Measurements from ENCODE around the gene SOX6. TPM values are rescaled to one million over a fixed set of nuclear protein-coding genes. Genes with fewer than 3 reads are reported as not detected.

SOX6 gene
- total and polyA plus RNA-seq, 2 of the 13 experiments (the other 11 are each of a cell fraction or from before 2014, with no cell fraction given): 2.6 to 11.2 TPM

DNA sequence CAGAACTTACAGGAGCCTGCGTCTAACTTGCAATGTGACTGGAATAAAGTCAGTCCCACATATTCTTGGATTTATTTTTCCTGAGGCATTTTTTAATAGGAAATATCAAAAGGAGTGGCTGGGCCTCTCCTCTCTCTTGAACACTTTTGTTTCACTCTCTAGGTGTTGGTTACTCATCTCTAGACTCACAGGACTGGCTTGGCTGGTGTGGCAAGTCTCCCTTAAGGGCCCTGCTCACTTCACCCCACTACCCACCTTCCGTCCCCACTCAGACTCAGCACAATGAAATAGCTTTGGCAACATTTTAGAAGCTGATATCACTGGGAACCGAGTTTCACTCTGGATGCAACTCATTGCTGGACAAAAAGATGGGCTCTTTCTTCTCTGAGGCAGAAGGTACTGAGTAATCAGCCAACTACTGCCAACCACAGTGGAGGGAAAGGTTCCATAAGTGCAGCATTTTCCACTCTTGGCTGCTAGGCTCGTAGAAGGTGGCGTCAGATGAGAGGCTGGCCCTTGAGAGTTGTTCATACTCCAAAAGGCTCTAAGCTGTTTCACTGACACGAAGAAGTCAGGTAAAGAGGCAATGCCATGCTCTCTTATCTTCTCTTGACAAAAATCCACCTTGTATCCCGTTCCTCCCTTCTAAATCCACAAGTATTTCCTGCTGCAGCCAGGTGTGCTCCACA is 390.6 kb downstream of the SOX6 start (continued):
- TF ChIP-seq KIAA2018 (CRISPR knock-in tag; IDR thresholded peaks at IDR 0.05; ENCODE audit: borderline replicate concordance) (no peak), LCORL (IDR thresholded peaks at IDR 0.05) (no peak), LCORL (CRISPR knock-in tag; IDR thresholded peaks at IDR 0.05) (no peak), NCOR1 (IDR thresholded peaks at IDR 0.05; ENCODE audit: borderline replicate concordance, low read length) (no peak), ZBTB7B (CRISPR knock-in tag; IDR thresholded peaks at IDR 0.05) (no peak)
- TF ChIP-seq, protein P1, sequence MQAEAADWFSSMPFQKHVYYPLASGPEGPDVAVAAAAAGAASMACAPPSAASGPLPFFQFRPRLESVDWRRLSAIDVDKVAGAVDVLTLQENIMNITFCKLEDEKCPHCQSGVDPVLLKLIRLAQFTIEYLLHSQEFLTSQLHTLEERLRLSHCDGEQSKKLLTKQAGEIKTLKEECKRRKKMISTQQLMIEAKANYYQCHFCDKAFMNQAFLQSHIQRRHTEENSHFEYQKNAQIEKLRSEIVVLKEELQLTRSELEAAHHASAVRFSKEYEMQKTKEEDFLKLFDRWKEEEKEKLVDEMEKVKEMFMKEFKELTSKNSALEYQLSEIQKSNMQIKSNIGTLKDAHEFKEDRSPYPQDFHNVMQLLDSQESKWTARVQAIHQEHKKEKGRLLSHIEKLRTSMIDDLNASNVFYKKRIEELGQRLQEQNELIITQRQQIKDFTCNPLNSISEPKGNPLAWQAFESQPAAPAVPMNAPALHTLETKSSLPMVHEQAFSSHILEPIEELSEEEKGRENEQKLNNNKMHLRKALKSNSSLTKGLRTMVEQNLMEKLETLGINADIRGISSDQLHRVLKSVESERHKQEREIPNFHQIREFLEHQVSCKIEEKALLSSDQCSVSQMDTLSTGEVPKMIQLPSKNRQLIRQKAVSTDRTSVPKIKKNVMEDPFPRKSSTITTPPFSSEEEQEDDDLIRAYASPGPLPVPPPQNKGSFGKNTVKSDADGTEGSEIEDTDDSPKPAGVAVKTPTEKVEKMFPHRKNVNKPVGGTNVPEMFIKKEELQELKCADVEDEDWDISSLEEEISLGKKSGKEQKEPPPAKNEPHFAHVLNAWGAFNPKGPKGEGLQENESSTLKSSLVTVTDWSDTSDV (CRISPR knock-in tag; IDR thresholded peaks at IDR 0.05): no peak
- TF ChIP-seq, protein P2, sequence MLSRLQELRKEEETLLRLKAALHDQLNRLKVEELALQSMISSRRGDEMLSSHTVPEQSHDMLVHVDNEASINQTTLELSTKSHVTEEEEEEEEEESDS (CRISPR knock-in tag; IDR thresholded peaks at IDR 0.05; ENCODE audit: borderline replicate concordance): no peak
